GM21825 (cell line): Measurements from ENCODE around the gene PSMB11.

Experiments used
- ATAC-seq: cut with Tn5 transposase; IDR thresholded peaks from one replicate; pipeline ENCODE4 v1.9.1; 2021; ENCODE audit warnings: mild to moderate bottlenecking, moderate library complexity; ENCODE audit not compliant: unreplicated experiment

PSMB11 gene

DNA sequence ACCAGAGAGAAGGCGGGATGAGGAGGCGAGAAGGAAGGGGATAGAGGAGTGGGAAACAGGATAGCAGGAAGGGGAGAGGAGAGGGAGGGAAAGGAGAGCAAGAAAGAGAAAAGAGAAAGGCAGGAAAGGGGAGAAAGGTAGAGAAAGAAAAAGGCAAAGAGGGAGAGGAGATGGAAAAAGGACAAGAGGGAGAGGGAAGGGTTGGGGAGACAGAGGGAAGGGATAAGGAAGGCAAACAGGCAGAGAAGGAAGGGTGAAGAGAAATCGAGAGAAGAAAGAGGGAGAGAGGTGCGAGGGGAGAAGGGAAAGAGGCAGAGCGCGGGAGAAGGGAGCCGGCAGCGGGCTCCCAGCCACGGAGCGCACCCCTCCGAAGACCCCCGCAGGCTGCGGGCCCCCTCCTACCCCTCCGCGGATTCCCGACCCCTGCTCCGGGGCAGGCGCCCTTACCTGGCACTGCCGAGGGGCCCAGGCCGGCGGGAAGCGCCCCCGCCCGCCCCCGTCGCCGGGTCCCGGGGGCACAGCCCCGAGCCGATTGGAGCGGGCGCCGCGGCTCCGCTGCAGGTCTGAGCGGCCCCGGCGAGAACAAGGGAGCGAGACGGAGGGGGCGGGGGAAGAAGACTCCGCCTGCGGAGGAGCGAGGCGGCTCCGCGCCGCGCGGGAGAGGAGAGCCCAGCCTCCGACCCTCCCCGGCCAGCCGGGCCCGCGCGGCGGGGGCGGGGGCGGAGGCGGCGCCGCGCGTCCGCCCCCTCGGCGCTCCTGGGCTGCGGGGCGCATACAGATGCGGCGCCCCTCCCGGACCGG is 15.1 kb downstream of the PSMB11 start, which contains the start of gene CDH24:
CDH24 (minus strand) TSS at position 565 of the 801 bp plus-strand sequence. CDS start 1,787 bp downstream, outside the sequence.
- peak; percentile 54 for ATAC-seq

DNA sequence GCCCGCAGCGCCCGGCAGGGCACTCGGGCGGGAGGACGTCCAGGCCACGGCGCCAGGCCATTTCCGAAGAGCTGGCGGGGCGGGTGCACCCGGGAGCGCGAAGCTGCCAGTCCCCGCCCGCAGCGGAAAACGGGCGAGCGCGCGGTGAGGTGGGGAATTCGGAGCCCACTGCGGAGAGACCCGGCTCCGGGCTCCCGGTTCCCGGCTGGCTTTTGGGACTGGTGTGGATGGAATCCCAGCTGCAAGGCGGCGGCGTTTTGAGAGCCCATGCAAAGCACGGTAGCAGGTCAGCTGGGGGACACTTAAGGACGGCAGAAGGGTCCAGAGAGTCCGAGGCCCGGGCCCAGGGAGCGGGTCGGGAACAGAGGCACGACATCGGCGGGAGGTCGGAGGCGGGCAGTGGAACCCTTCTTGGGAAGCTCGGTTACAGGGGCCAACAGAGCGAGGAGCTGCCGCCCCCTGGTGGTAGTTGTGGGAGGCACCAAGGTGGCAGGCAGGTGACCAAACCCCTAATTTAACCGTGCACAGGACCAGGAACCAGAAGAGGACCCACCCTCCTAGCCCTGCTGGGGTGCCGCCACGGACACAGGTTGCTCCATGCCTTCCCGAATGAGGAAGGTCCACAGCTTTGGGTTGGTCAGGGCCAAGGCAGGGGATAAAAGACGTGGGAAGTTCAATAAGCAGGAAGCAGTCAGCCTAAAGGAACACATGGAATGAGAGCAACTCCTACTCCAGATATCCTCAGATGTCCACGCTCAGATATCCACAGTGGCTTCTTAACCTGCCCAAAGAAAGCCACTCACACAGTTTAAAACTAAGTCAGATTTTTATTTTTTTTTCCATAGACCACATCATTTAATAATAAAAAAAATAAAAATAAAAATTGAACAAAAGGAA is 16.0 kb downstream of the PSMB11 start:
- ATAC-seq = no peak

GRCh38 chr14:23058654-23059504 is 16.9 kb downstream of the PSMB11 start:
- ATAC-seq = no peak

- ATAC-seq = no peak
Measured at GRCh38 chr14:23060536-23061260, 18.7 kb downstream of the PSMB11 start.

GRCh38 chr14:23062002-23062401 is 20.0 kb downstream of the PSMB11 start:
- no peak for ATAC-seq

- no peak for ATAC-seq
Measured at GRCh38 chr14:23063601-23064000, 21.6 kb downstream of the PSMB11 start.

DNA sequence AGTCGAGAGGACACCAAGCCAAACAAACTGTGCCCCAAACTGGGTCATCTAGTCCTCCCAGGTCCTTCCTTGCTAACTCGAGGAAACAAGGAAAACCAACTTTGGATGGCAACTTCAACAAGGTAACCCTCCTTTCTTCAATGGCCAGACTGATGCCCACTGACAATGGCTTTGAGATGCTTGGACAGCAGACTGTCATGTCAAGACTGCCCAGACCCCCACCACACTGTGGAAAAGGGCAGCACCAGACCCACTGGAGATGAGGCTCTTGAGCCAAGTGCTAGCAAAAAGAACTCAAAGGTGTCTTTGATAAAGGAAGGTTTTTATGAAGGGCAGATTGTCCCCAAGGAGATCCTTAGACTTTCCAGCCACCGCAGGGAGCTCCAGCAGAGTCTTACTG is 24.4 kb downstream of the PSMB11 start:
- no peak for ATAC-seq

- no peak for ATAC-seq
Measured at GRCh38 chr14:23066855-23067744, 25.1 kb downstream of the PSMB11 start.

GRCh38 chr14:23067847-23068788 is 26.1 kb downstream of the PSMB11 start:
- no peak for ATAC-seq

DNA sequence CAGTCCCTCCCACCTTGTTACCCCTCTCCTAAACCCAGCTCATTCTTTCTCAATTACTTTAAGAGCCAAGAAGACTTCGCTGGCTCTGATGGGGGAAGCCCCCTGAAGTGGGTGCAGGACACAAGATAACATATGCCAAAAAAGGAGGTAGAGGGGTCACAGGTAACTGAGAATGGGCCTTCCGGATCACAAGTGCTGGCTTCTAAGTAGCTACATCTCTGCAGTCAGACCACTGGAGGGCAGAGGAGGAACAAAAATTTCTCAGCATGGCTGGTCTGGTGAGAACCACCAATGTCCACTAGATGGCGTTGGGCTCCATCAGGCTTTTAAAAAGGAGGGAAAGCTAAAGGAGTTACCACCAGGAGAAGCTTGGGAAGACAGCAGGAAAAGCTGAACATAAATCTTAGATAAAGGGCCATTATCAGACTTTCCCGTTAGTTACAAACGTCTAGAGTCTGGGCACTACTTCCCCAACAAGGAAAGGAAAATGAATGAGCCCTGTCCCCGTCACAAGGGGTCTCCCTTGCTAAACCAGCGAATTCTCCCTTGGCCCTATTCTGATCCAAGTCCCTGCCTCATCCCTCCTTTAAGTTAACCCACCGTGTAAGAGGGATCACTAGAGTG is 26.9 kb downstream of the PSMB11 start:
- peak; percentile 73 for ATAC-seq

GRCh38 chr14:23069413-23069806 is 27.4 kb downstream of the PSMB11 start:
- ATAC-seq = no peak

- ATAC-seq = no peak
Measured at GRCh38 chr14:23070262-23071129, 28.5 kb downstream of the PSMB11 start.

- peak; percentile 86 for ATAC-seq
Measured at GRCh38 chr14:23071244-23071920, 29.4 kb downstream of the PSMB11 start.

- ATAC-seq = no peak
Measured at GRCh38 chr14:23071921-23072539, 30.0 kb downstream of the PSMB11 start.

DNA sequence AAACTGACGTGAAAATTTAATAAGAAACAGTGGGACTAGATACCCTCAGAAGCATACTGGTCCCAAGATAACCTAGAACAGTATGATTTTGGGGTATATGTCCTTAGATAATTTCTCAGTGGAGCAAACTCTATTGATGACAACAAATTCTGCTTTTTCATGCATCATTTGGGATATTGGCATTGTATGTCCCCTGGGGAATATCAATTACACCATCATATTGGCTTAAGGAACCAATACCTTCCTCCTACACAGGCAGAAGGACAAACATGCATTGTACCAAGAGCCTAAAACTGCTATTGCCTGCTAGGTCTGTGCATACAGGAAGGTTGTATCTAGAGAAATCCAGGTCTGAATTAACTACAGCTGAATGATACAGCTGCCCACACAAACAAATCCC is 32.9 kb downstream of the PSMB11 start:
- ATAC-seq = no peak
